GM04504 (cell line): ENCODE measurements around the gene DNAH10.
"Not testable (repeated sequence)": the region's sequence is repeated elsewhere in the genome, so short reads cannot be mapped to it uniquely, and the experiment has no call there.

Experiments
- DNase-seq: peaks from one replicate; pipeline ENCODE4 v3.0.0-alpha.2; 2012; ENCODE audit warnings: low read depth

Gene DNAH10

DNA sequence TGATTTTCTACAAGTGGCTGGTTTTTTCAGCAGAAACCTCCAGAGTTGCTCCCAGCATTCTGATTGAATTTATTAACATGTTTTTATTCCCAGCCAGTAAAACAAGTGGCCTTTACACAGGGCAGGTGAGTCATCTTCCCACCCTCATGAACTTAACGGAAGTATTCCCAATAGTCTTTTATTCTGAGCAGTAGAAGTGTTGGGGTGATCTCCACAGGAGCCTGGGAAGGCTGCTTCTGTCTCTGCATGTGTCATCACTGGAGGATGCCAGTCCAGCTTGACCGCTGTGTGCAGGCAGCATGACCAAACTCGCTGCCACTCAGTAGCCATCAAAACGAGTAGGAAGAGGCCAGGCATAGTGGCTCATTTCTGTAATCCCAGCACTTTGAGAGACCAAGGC is 13.4 kb upstream of the DNAH10 start:
- no peak for DNase-seq

DNA sequence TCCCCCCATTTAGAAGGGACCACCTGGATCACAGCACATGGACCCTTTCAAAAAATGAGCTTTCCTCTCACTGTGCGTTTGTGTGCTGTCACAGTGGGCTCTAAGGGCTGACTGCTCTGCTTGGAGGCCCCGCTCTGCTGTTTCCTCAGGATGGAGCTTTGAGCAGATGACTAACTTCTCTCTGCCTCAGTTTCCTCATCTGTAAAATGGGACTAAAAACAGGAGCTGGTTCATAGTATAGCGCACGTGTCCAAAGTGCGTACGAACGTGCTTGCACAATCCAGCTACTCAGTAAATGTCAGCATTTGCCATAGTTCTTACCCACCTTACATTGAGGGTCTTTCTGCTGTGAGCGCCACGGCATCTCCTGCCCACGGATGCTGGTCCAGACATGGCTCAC is 12.7 kb upstream of the DNAH10 start:
- DNase-seq = no peak

DNA sequence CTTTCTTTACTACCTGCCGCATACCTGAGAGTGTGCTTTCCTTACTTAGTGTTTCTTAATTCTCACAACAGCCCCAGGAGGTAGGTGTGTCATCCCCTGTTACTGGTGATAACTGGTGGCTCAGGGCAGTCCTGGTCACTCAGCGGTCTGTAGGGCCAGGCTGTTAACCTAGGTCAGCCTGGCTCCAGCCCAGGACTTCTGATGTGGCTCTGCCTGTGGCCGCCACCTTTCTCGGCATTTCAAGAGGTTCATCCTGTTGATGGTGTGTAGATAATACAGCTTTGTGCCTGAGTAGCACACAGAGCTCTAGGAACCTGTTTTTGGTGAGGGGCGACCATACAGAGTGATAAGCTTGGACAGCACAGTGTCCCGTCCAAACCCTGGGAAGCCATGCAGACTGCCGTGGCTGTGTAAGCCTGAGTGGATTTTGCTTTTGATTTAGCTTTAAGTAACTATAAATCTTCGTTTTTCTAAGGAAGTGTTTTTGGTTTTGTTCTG is 11.9 kb upstream of the DNAH10 start:
- no peak for DNase-seq

DNA sequence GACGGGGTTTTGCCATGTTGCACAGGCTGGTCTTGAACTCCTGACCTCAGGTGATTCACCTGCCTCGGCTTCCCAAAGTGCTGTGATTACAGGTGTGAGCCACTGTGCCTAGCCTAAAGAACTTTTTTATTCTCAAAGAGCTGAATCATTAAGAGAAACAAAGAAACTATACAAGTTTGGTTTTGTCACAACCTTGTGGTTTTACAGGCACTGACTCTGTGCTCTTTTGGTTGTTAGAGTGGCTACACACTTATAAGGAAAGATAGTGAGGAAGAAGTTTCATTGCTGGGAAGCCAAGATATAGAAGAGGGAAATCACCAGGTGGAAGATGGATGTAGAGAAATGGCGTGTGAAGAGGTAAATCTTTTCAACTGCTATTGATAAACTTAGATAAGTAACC is 10.1 kb upstream of the DNAH10 start:
- no peak for DNase-seq

DNA sequence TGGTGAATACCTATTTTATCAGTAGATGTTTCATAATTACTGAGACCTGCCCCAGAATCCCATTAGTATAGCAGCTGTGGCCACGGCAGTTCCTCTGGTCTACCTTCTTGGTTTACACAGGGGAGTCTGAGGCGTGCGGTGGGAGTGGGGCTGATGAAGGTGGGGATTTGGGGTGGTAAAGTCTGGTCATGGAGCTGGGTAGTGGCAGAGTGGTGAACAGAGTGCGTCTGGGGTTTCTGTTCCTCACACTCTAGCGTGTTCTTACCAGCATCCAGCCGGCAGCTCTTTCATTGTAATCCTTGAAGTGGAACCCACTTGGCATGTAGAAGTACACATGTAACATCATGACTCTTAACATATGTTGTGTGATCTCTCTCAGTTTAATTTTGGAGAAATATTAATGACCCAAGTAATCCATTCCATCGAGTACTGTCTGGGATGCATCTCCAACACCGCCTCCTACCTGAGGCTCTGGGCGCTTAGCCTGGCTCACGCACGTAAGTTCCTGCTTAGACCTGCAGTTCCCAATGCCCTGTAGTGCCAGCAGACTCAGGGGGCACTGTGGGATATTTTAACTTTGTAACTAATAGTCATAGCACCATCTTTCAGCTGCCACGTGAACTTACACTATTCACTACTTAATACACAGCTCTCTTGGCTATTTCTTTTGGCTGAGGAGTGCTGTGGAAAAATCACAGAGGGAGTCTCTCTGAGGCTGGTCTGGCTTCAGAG is 7.9 kb upstream of the DNAH10 start:
- no peak for DNase-seq

DNA sequence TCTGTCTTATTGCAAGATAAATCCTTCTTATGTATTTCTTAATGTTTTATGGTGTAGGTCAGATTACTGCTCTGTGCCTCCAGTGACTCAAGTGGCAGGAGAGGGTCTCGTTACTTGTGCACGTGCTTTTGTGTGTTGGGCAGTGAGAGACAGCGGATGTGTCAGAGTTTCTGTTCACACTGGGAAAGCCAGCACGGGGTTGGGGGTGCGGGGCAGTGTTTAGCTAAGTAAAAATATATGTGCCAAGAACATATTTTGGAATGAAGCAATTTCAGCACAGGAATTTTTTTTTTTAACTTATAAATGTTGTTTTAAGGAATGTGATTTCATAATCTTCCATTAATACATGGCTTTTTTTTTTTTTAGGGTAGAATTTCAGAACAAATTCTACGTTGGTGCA is 4.5 kb upstream of the DNAH10 start:
- no peak for DNase-seq

DNA sequence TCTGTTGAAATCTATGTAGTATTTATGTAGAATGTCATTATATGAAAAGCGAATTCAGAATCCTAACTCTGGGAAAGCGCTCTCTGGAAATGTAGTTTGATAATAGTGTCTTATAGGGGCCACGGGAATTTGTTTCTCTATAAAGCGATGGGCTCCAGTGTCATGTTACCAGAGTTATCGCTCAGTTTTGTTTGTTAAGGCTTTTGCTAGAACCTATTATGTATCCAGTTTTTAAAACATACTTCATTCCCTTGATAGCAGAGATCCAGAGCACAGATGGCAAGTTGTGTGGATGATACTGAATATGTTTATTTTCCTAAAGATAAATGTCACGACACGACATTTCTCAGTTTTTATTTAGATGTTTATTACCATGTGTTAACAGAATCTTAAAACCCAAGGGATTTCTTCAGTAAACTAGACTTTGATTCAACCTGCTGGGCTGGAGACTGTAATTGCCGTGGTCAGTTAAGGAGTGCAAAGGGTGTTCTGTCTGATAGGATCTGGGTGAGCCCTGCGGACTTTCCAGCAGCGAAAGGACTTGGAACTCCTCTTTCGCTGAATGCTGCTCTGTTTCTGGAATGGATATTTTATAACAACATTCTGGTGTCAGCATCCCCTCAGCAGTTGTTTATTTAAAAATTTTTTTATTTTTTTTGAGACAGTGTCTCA is 1.7 kb upstream of the DNAH10 start:
- no peak for DNase-seq

DNA sequence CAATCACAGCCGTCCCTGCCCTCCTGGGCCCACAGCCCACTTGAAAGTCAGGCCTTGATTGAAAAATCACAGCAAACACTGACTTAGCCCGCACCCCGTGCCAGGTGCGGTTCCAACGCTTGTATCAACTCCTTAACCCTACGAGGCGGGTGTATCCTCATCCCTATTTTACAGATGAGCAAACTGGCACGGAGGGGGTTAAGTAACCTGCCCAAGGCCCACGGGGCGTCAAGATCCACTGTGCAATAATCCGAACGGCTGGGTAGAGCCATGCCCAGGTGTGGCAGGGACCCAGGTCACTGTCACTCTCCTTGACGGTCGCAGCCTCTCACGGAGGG is 583 bp downstream of the DNAH10 start:
- DNase-seq = no peak

DNA sequence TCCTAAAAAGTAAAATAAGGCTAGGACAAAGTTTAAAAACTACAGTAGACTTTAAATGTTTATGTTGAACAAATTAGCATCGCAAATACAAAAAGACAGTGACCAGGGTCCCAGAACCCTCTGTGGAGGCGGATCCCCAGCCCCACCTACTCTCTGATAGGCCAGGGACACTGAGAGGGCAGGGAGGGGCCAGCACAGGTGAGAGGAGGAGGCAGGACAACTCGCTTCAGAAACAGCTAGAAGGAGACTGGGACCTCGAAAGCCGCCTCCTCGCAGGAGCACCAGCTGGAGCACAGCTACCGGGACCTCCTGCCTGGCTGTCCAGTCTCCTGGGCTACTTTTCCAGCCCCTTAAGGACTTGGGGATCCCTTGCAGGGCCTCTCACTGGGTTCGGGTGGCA is 992 bp downstream of the DNAH10 start:
- no peak for DNase-seq

DNA sequence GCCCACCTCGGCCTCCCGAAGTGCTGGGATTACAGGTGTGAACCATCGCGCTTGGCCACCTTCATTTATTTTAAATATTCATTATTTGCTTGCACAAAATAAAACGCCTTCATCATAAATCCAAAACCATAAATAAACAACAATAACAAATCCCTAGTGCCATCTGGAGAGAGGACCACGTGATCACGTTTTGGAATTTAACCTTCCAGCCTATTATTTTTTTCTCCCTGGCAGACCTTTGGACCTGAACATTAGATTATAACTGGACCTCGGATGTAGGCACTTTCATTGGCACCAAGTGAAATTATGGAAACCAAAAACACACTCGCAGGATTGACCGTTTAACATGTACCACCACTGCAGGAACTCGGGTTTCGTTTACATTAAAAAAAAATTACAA is 2.0 kb downstream of the DNAH10 start:
- no peak for DNase-seq

DNA sequence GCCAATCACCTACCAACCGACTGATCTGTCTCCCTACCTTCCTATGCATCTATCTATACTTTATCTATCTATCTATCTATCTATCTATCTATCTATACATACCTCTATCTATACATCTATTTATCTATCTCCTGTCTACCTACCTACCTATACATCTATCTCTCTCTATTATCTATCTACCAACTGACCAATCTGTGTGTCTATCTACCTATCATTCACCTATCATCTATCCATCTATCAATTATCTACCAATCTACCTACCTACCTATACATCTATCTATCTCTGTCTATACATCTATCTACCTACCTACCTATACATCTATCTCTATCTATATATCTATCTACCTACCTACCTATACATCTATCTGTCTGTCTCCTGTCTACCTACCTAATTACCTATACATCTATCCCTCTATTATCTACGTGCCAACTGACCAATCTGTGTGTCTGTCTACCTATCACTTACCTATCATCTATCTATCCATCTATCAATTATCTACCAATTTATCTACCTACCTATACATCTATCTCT is 3.5 kb downstream of the DNAH10 start:
- no peak for DNase-seq

DNA sequence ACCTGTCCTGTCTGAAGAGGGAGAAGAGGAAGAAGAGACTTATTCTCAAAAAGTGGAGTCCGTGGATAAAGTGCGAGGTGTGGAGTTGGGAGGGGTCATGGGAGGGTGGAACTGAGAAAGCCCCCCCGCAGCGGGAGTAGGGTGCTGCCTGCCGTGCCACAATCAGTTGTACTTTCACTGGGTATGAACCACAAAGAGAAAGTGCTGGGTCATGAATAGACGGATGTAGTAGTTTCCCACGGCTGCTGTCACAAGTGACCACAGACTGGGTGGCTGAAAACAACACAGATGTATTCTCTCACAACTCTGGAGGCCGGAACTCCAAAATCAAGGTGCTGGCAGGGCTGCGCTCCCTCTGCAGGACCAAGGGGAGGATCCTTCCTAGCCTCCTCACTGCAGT is 5.5 kb downstream of the DNAH10 start:
- no peak for DNase-seq

DNA sequence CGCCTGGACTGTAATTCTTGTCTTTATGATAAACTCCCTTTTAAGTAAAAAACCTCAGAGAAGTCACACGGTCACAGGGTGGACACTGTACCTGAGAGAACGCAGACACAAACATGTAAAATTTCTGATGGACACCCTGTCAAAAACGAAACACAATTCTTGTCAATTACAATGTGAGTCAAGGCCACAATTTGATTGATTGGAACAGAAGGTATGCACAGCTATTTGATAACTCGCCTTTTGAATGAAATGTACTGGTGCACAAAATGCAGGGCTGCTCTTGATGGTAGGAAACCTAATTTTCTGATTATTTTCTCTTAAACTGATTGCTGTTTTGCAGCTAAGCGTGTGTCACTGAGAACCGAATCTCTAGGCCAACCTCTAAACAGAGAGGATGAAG is 9.2 kb downstream of the DNAH10 start:
- DNase-seq = no peak

DNA sequence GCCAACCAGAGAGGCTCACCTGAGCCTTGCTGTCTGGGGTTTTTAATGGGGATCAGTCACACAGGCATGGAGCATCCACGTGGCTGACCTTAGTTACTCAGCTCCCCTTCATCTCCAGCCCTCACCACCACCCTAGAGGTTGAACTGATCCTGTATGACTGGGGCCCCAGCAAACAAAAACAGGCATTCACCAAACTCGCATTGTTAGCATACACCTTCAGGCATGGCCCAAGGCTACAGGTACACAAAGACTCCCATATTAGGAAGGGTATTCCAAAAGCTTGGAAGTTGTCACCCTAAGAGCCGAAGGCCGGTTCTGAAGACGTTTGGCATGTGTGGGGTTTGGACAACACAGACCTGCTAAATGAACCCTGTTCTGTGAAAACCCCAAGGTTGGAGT is 10.0 kb downstream of the DNAH10 start:
- DNase-seq = no peak

DNA sequence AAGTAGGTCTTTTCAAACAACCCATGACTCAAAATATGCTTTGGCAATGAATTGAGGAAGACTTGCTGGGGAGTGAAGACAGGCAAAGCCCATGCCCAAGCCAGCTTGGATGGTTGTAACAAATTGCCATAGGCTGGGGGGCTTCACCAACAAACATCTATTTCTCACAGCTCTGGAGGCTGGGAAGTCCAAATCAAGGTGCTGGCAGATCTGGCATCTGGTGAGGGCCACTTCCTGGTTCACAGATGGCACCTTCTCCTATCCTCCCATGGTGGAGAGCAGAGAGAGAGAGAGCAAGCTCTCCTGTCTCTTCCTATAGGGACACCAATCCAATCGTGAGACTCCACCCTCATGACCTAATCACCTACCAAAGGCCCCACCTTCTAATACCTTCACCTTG is 11.3 kb downstream of the DNAH10 start:
- DNase-seq = no peak

DNA sequence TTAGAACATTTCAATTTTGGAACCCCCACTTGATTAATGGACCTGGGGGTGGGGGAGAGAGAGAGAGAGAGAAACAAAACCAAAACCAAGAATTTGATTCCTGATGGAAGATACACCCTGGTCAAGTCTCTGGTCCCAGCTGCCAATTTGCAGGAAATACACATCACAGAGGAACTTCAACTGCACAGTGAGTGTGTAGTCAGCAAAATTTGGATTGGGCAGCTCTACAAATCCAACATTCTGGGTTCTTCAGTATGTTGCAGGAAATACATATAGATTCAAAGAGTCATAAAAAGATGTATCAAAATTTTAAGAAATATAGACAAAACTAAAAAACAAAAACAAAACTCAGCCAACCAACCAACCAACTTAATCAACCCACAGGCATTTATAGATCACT is 17.4 kb downstream of the DNAH10 start:
- no peak for DNase-seq

DNA sequence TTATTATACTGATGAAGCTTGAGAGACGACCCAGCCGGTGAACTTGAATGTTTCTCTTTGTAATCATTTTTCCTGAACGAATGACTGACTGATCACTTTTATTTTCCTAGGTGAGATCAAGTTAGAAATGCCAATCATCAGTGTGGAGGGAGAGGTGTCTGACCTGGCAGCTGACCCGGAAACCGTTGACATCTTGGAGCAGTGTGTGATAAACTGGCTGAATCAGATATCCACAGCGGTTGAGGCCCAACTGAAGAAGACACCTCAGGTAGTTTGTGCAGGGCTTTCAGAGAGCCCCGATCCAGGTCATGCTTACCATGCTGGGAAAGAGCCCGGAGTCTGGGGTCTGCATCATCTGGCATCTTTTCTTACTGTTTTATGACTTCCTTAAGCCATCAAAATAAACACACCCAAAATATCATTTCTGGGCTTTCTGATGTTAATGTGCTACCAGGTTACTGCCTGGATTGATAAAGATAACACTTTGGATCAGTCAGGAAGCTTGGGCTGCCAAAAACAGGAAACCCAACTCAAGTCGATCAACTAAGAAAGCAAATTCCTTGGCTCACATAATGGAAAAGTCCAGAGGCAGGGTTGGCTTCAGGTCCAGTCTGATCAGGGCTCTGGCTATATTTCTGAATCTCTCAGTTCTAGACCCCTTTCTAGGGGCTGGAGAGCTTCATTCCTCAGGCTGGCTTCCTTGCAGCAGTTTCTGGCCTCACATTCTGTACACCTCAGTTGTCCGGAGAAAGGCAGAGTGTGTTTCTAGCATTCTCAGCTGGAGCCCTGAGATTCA is 21.1 kb downstream of the DNAH10 start:
- no peak for DNase-seq

DNA sequence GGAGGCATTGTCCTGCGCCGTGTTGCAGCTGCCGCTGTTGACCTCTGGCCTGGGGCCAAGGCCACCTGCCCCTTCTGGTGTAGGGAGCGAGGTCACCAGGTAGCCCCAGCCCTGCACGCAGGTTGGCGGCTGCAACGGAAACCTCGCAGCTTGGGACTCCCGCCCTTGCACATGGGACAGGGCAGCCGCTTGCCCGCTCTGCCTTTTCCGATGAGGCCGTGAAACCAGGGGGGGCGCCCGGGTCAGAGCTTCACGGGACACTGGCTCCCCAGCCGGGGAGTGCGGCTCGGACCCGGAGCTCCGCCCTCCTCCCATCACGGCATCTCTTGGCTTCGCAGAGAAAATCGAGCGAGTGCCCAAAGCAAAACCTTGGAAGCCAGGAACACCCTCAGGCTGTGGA is 25.4 kb downstream of the DNAH10 start:
- no peak for DNase-seq

DNA sequence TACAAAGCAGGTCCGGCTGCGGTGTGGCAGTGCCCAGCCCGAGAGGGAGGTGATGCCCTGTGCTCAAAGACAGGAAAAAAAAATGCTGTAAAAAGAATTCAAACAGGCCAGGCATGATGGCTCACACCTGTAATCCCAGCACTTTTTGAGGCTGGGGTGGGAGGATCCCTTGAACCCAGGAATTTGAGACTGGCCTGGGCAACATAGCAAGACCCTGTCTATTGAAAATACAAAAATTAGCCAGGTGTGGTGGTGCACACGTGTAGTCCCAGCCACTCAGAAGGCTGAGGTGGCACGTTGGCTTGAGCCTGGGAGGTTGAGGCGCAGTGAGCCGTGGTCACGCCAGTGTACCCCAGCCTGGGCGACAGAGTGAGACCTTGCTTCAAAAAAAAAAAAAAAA is 26.4 kb downstream of the DNAH10 start:
- no peak for DNase-seq

DNA sequence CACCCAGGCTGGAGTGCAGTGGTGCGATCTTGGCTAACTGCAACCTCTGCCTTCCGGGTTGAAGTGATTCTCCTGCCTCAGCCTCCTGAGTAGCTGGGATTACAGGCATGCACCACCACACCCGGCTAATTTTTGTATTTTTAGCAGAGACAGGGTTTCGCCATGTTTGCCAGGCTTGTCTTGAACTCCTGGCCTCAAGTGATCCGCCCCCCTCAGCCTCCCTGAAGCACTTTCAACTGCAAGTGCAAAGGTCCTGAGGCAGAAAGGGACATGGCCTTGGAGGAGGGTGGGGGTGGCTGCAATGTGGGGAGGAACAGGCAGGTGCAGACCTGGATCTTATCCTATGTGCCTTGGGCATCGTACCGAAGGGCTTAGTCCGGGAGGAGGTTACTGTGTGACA is 27.3 kb downstream of the DNAH10 start:
- DNase-seq = not testable (repeated sequence)

DNA sequence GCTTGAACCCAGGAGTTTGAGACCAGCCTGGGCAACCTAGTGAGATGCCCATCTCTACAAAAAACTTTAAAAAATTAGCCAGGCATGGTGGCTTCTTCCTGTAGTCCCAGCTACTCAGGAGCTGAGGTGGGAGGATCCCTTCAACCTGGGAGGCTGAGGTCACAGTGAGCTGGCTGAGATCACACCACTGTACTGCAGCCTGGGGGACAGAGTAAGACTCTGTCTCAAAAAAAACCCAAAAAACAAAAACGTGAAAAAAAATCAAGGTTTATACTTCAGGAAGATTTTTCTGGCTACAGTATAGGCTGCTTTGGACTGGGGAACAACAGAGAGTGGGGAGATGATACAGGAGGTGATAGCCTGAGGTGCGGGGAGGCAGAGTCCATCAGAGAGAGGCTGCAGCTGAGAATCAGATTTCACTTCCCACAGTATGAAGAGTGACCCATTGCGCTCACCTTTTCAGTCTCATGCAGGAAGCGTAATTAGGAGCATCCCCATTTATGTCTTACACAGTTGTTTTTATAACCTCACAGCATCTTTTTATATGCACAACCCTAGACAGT is 28.9 kb downstream of the DNAH10 start:
- no peak for DNase-seq

DNA sequence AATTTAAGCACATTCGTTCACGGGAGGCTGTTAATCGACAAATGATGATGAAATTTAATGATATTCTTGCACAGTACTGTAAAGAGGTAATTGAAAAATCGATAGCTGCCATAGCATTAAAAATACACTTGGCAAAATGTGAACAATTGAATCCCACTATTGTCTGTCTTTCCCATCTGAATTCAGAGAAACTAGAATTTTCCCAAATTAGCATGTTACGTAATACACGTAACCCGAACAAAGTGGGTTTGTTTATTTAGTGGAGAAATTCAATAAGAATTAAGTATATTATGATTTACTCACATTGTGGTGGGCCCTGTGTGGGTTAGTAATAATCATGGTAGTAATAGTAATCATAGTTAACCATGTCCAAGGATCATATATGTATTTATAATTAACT is 31.9 kb downstream of the DNAH10 start:
- no peak for DNase-seq

DNA sequence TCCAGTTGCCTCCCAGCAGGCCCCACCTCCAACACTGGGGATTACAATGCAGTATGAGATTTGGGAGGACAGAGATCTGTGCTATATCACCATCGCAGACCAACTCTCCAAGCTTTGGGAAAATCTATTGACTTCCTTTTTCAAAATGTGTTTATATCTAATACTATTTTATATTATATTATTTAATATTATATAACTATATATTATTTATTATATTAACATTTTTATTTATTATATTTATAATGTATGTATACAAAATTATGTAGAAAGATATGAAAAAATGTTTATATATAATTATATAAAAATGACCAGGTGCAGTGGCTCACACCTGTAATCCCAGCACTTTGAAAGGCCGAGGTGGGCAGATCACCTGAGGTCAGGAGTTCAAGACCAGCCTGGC is 36.4 kb downstream of the DNAH10 start:
- DNase-seq = no peak
